ENCODE results near the gene DSCAML1. TPM values are rescaled to one million over a fixed set of nuclear protein-coding genes. Genes with fewer than 3 reads are reported as not detected.

The DSCAML1 gene
- total RNA-seq, 1 experiment from 2014 or later: 0.15 TPM

GRCh38 chr11:117579161-117579560 lies 217.9 kb downstream of the DSCAML1 start:
- no peaks in the 10 kb centered on the region; a peak in 2 of 5 replicates for H3K9me3 Mint-ChIP-seq

More at GRCh38 chr11:117579161-117579560, 217.9 kb downstream of the DSCAML1 start:
- no peak overlapping the region for H2AK5ac ChIP-seq (ENCODE audit: insufficient read length, low read length)
- no peak overlapping the region for H4K5ac ChIP-seq (ENCODE audit: insufficient read length, low read depth, low read length)
- no peaks in the 10 kb centered on the region for H3K79me2 ChIP-seq (ENCODE audit: insufficient read depth, low read length)
- no peaks in the 10 kb centered on the region for H4K20me1 ChIP-seq (ENCODE audit: control insufficient read depth, insufficient read depth, insufficient read length)
- no peak overlapping the region for H3K4me2 ChIP-seq (ENCODE audit: insufficient read depth, insufficient read length, low read length)
- H3K56ac ChIP-seq (ENCODE audit: insufficient read length, low read depth, low read length): no peak overlapping the region
- H3K9me3 ChIP-seq (ENCODE audit: control insufficient read depth, low read depth, low read length): no peaks in the 10 kb centered on the region
- no peak overlapping the region for H2BK5ac ChIP-seq (ENCODE audit: insufficient read length, low read length)
- no peak overlapping the region for H3K27ac Mint-ChIP-seq
- H2BK20ac ChIP-seq (ENCODE audit: low read depth, low read length, poor library complexity, severe bottlenecking): no peak overlapping the region
- no peak overlapping the region for H3K27ac ChIP-seq (ENCODE audit: insufficient read length, low read depth, low read length)
- H3K4me3 Mint-ChIP-seq: no peak overlapping the region
- H3K4ac ChIP-seq (ENCODE audit: low read depth, low read length): no peak overlapping the region
- H3K14ac ChIP-seq (ENCODE audit: insufficient read depth, low read length): no peak overlapping the region
- H3K4me1 Mint-ChIP-seq: peaks cover 29% of the 10 kb centered on the region in 2 experiments
- DNase-seq: no peak
- H3K79me1 ChIP-seq (ENCODE audit: insufficient read depth, low read depth, low read length, poor library complexity, severe bottlenecking): no peaks in the 10 kb centered on the region
- no peak overlapping the region for H4K8ac ChIP-seq (replicated peaks; ENCODE audit: insufficient read length, low read depth, low read length)
- no peak overlapping the region for H3K9ac ChIP-seq (ENCODE audit: extremely low read depth, insufficient read length, low read length)
- H3K27me3 Mint-ChIP-seq (ENCODE audit: low read depth): peaks cover 43% of the 10 kb centered on the region
- H3K36me3 Mint-ChIP-seq (ENCODE audit: insufficient read depth in 1 of 3, low read depth in 3 of 3): no peaks in the 10 kb centered on the region
- H3K4me1 ChIP-seq (ENCODE audit: insufficient read depth, low read length): peaks cover 8% of the 10 kb centered on the region; the same call in 1 of the 2 replicates
- H3T11ph ChIP-seq (ENCODE audit: low read length): no peak overlapping the region
- H3K23ac ChIP-seq (ENCODE audit: insufficient read length, low read depth, low read length): no peak overlapping the region
- no CpG with 5 or more reads among the region's 2 CpGs for WGBS (ENCODE audit: extremely low coverage, insufficient read length, low lambda C conversion rate)
- H2BK15ac ChIP-seq (ENCODE audit: low read depth, low read length): no peak overlapping the region
- TF ChIP-seq, protein P1, sequence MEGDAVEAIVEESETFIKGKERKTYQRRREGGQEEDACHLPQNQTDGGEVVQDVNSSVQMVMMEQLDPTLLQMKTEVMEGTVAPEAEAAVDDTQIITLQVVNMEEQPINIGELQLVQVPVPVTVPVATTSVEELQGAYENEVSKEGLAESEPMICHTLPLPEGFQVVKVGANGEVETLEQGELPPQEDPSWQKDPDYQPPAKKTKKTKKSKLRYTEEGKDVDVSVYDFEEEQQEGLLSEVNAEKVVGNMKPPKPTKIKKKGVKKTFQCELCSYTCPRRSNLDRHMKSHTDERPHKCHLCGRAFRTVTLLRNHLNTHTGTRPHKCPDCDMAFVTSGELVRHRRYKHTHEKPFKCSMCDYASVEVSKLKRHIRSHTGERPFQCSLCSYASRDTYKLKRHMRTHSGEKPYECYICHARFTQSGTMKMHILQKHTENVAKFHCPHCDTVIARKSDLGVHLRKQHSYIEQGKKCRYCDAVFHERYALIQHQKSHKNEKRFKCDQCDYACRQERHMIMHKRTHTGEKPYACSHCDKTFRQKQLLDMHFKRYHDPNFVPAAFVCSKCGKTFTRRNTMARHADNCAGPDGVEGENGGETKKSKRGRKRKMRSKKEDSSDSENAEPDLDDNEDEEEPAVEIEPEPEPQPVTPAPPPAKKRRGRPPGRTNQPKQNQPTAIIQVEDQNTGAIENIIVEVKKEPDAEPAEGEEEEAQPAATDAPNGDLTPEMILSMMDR (conservative IDR thresholded peaks at IDR 0.05): no peak
- no peak overlapping the region for H3K18ac ChIP-seq (ENCODE audit: insufficient read length, low read depth, low read length)
- H2BK120ac ChIP-seq (ENCODE audit: low read depth, low read length, poor library complexity, severe bottlenecking): no peak overlapping the region
- no peak overlapping the region for H2AFZ ChIP-seq (ENCODE audit: low read length)
- no peak overlapping the region for H2BK12ac ChIP-seq (ENCODE audit: insufficient read length, low read depth, low read length)
- no peak overlapping the region for H4K91ac ChIP-seq (ENCODE audit: insufficient read length, low read depth, low read length)
- H3K27me3 ChIP-seq (ENCODE audit: insufficient read depth, low read length): no peaks in the 10 kb centered on the region; the same call in 1 of the 2 replicates
- H3K23me2 ChIP-seq (ENCODE audit: insufficient read length, low read depth, low read length, poor library complexity, severe bottlenecking): no peaks in the 10 kb centered on the region

All from H9 (cell line).